Natural killer cell treated with Interleukin-12 subunit alpha and Interleukin-12 subunit beta and Interleukin-15 and Interleukin-18, amount 100 ng/mL, for 72 hours (primary cell): ENCODE measurements around the gene DOCK1. TPM values are rescaled to one million over a fixed set of nuclear protein-coding genes. Genes with fewer than 3 reads are reported as not detected.

Experiments used
- ATAC-seq, 2 donors: fragments of 150-1000 bp; cut with Tn5 transposase in 1 of 2; sonication (Bioruptor Pico), chemical (Tn5 transposase) in 1 of 2; 2 replicates each; pipeline ENCODE4 v1.10.0; 2021
- DNase-seq: peaks from one replicate; pipeline ENCODE4 v3.0.0; 2022; ENCODE audit warnings: low spot score
- H3K27ac Mint-ChIP-seq, 2 donors: 1 replicate in 1 of 2; 2 replicates in 1 of 2; pipeline ENCODE4 v1.8.0; 2022; ENCODE audit warnings: mixed read lengths in 2 of 2, mild to moderate bottlenecking in 1 of 2, moderate library complexity in 1 of 2
- H3K27me3 Mint-ChIP-seq, 2 donors: 1 replicate in 1 of 2; 2 replicates in 1 of 2; pipeline ENCODE4 v1.8.0; 2022; ENCODE audit warnings: mixed read lengths in 2 of 2
- H3K36me3 Mint-ChIP-seq: one replicate; pipeline ENCODE4 v1.8.0; 2022; ENCODE audit warnings: mixed read lengths
- H3K4me1 Mint-ChIP-seq, 2 donors: 1 replicate in 1 of 2; 2 replicates in 1 of 2; pipeline ENCODE4 v1.8.0; 2022; ENCODE audit warnings: low read depth in 2 of 2, mixed read lengths in 2 of 2, mild to moderate bottlenecking in 1 of 2
- H3K4me3 Mint-ChIP-seq: one replicate; pipeline ENCODE4 v1.8.0; 2022; ENCODE audit warnings: mixed read lengths
- H3K9me3 Mint-ChIP-seq: 2 replicates; pipeline ENCODE4 v1.8.0; 2022; ENCODE audit warnings: mixed read lengths
- total RNA-seq, 2 donors: library from RNA; stranded (reverse); gene quantifications; one replicate each; pipeline ENCODE4 v1.2.3, GENCODE V29; 2022

DOCK1 gene
- total RNA-seq, 2 donors from 2014 or later, result 0.28 to 1.3 TPM

GRCh38 chr10:127137391-127137790, 232.2 kb downstream of the DOCK1 start:
- peaks cover 5% of the 10 kb centered on the region in 2 donors for H3K27me3 Mint-ChIP-seq
- no peaks in the 10 kb centered on the region for H3K4me1 Mint-ChIP-seq
- DNase-seq (no peak), ATAC-seq (no peak)
- no peak overlapping the region for H3K27ac Mint-ChIP-seq
- H3K9me3 Mint-ChIP-seq, result no peaks in the 10 kb centered on the region
- H3K36me3 Mint-ChIP-seq, result no peaks in the 10 kb centered on the region
- H3K4me3 Mint-ChIP-seq, result no peak overlapping the region

- DNase-seq (no peak), ATAC-seq (peak in 1 of 2 donors; percentile 29)
- H3K36me3 Mint-ChIP-seq, result no peaks in the 10 kb centered on the region
- no peak overlapping the region for H3K4me3 Mint-ChIP-seq
- H3K27me3 Mint-ChIP-seq, result peaks cover 8 to 11% of the 10 kb centered on the region in 2 donors
- H3K9me3 Mint-ChIP-seq, result no peaks in the 10 kb centered on the region
- no peak overlapping the region for H3K27ac Mint-ChIP-seq
- no peaks in the 10 kb centered on the region for H3K4me1 Mint-ChIP-seq
These were observed 236.9 kb downstream of the DOCK1 start for GRCh38 chr10:127142136-127142535.

- H3K27me3 Mint-ChIP-seq, result peaks cover 8 to 13% of the 10 kb centered on the region in 2 donors
- ATAC-seq (no peak), DNase-seq (no peak)
- H3K27ac Mint-ChIP-seq, result no peak overlapping the region
- H3K4me1 Mint-ChIP-seq, result no peaks in the 10 kb centered on the region
- no peaks in the 10 kb centered on the region for H3K36me3 Mint-ChIP-seq
- no peaks in the 10 kb centered on the region for H3K9me3 Mint-ChIP-seq
- H3K4me3 Mint-ChIP-seq, result no peak overlapping the region
These were observed 237.6 kb downstream of the DOCK1 start for GRCh38 chr10:127142856-127143255.

- H3K27me3 Mint-ChIP-seq, result peaks cover 8 to 13% of the 10 kb centered on the region in 2 donors
- H3K4me3 Mint-ChIP-seq, result no peak overlapping the region
These were observed 239.9 kb downstream of the DOCK1 start for GRCh38 chr10:127145173-127145572.

GRCh38 chr10:127146661-127147060, 241.4 kb downstream of the DOCK1 start:
- no peaks in the 10 kb centered on the region for H3K36me3 Mint-ChIP-seq
- peaks cover 8 to 14% of the 10 kb centered on the region in 2 donors for H3K27me3 Mint-ChIP-seq
- ATAC-seq, result no peak
- no peak for DNase-seq
- no peak overlapping the region for H3K27ac Mint-ChIP-seq
- peaks cover 0 to 5% of the 10 kb centered on the region in 2 donors for H3K4me1 Mint-ChIP-seq
- no peaks in the 10 kb centered on the region for H3K9me3 Mint-ChIP-seq
- H3K4me3 Mint-ChIP-seq, result no peak overlapping the region

More at GRCh38 chr10:127145173-127145572, 239.9 kb downstream of the DOCK1 start:
- DNase-seq (no peak), ATAC-seq (no peak)
- no peaks in the 10 kb centered on the region for H3K9me3 Mint-ChIP-seq
- no peak overlapping the region for H3K27ac Mint-ChIP-seq
- peaks cover 0 to 5% of the 10 kb centered on the region in 2 donors for H3K4me1 Mint-ChIP-seq
- H3K36me3 Mint-ChIP-seq, result no peaks in the 10 kb centered on the region

- no peak for ATAC-seq
These were observed 243.1 kb downstream of the DOCK1 start for GRCh38 chr10:127148066-127148932.

GRCh38 chr10:127148933-127149220, 243.6 kb downstream of the DOCK1 start:
- Mint-ChIP-seq H3K27ac (no peak overlapping the region), H3K9me3 (no peaks in the 10 kb centered on the region), H3K4me1 (peaks cover 0 to 5% of the 10 kb centered on the region in 2 donors), H3K4me3 (no peak overlapping the region), H3K36me3 (no peaks in the 10 kb centered on the region), H3K27me3 (peaks cover 6 to 17% of the 10 kb centered on the region in 2 donors)
- DNase-seq, result no peak
- peak; percentile 62 to 79 for ATAC-seq

More at GRCh38 chr10:127148066-127148932, 243.1 kb downstream of the DOCK1 start:
- H3K4me3 Mint-ChIP-seq, result no peak overlapping the region
- H3K36me3 Mint-ChIP-seq, result no peaks in the 10 kb centered on the region
- H3K27ac Mint-ChIP-seq, result no peak overlapping the region
- no peak for DNase-seq
- peaks cover 8 to 18% of the 10 kb centered on the region in 2 donors for H3K27me3 Mint-ChIP-seq
- H3K9me3 Mint-ChIP-seq, result no peaks in the 10 kb centered on the region
- H3K4me1 Mint-ChIP-seq, result peaks cover 0 to 5% of the 10 kb centered on the region in 2 donors

- Mint-ChIP-seq H3K4me1 (peaks cover 0 to 5% of the 10 kb centered on the region in 2 donors), H3K27me3 (peaks cover 0 to 14% of the 10 kb centered on the region in 2 donors), H3K4me3 (no peak overlapping the region), H3K9me3 (no peaks in the 10 kb centered on the region), H3K36me3 (no peaks in the 10 kb centered on the region), H3K27ac (no peak overlapping the region)
- no peak for DNase-seq
- ATAC-seq, result no peak
These were observed 244.4 kb downstream of the DOCK1 start for GRCh38 chr10:127149501-127150081.

GRCh38 chr10:127150136-127150535, 244.9 kb downstream of the DOCK1 start:
- H3K27me3 Mint-ChIP-seq, result peaks cover 0 to 14% of the 10 kb centered on the region in 2 donors

GRCh38 chr10:127151541-127151940, 246.3 kb downstream of the DOCK1 start:
- H3K27me3 Mint-ChIP-seq, result peaks cover 8 to 17% of the 10 kb centered on the region in 2 donors
- no peak for ATAC-seq
- no peaks in the 10 kb centered on the region for H3K9me3 Mint-ChIP-seq
- no peak overlapping the region for H3K4me3 Mint-ChIP-seq
- DNase-seq, result no peak
- no peaks in the 10 kb centered on the region for H3K36me3 Mint-ChIP-seq
- no peak overlapping the region for H3K27ac Mint-ChIP-seq
- peaks cover 0 to 5% of the 10 kb centered on the region in 2 donors for H3K4me1 Mint-ChIP-seq

More at GRCh38 chr10:127150136-127150535, 244.9 kb downstream of the DOCK1 start:
- H3K9me3 Mint-ChIP-seq, result no peaks in the 10 kb centered on the region
- H3K4me3 Mint-ChIP-seq, result no peak overlapping the region
- ATAC-seq (no peak), DNase-seq (no peak)
- H3K4me1 Mint-ChIP-seq, result peaks cover 0 to 5% of the 10 kb centered on the region in 2 donors
- no peaks in the 10 kb centered on the region for H3K36me3 Mint-ChIP-seq
- no peak overlapping the region for H3K27ac Mint-ChIP-seq

- ATAC-seq (peak in 1 of 2 donors; percentile 36), DNase-seq (no peak)
- Mint-ChIP-seq H3K4me3 (no peak overlapping the region), H3K27ac (no peak overlapping the region), H3K4me1 (peaks cover 0 to 5% of the 10 kb centered on the region in 2 donors), H3K27me3 (peaks cover 14% of the 10 kb centered on the region in 2 donors), H3K36me3 (no peaks in the 10 kb centered on the region), H3K9me3 (no peaks in the 10 kb centered on the region)
These were observed 246.9 kb downstream of the DOCK1 start for GRCh38 chr10:127151981-127152699.

- Mint-ChIP-seq H3K4me1 (peaks cover 0 to 3% of the 10 kb centered on the region in 2 donors), H3K27ac (no peak overlapping the region), H3K4me3 (no peak overlapping the region), H3K36me3 (no peaks in the 10 kb centered on the region), H3K27me3 (peaks cover 14 to 15% of the 10 kb centered on the region in 2 donors), H3K9me3 (no peaks in the 10 kb centered on the region)
- ATAC-seq, result no peak
- DNase-seq, result no peak
These were observed 248.0 kb downstream of the DOCK1 start for GRCh38 chr10:127153181-127153580.

- Mint-ChIP-seq H3K4me1 (no peaks in the 10 kb centered on the region), H3K4me3 (no peak overlapping the region), H3K27me3 (peaks cover 16 to 21% of the 10 kb centered on the region in 2 donors), H3K36me3 (no peaks in the 10 kb centered on the region), H3K27ac (no peak overlapping the region), H3K9me3 (no peaks in the 10 kb centered on the region)
- ATAC-seq, result no peak
- no peak for DNase-seq
These were observed 249.8 kb downstream of the DOCK1 start for GRCh38 chr10:127154831-127155620.
